Upper lobe of left lung (tissue), 6 donors: ENCODE data around the gene POFUT2. TPM values are rescaled to one million over a fixed set of nuclear protein-coding genes. Genes with fewer than 3 reads are reported as not detected.
A peak's percentile ranks its signal among the peaks of the same experiment; 100 is the strongest.
"Not testable (repeated sequence)": the region's sequence is repeated elsewhere in the genome, so short reads cannot be mapped to it uniquely, and the experiment has no call there.

ENCODE experiments used
- ATAC-seq, 2 donors: fragments of 200-7000 bp; cut with Tn5 transposase; one replicate each; pipeline ENCODE4 v1.9.1; 2022; ENCODE audit warnings: mild to moderate bottlenecking in 2 of 2, moderate library complexity in 2 of 2; ENCODE audit not compliant: low FRiP score in 2 of 2
- DNase-seq, 2 donors: peaks; one replicate each; pipeline ENCODE4 v3.0.0-alpha.2; 2019 to 2020
- H3K27ac ChIP-seq, 4 donors: fragments of 200-600 bp; sonication (generic); one replicate each; pipeline ENCODE4 v1.5.1; 2016 to 2019
- H3K27me3 ChIP-seq, 4 donors: fragments of 200-600 bp; sonication (generic); one replicate each; pipeline ENCODE4 v1.5.1; 2017 to 2019
- H3K36me3 ChIP-seq, 4 donors: fragments of 200-600 bp; sonication (generic); one replicate each; pipeline ENCODE4 v1.5.1; 2016 to 2019
- H3K4me1 ChIP-seq, 4 donors: fragments of 200-600 bp; sonication (generic); one replicate each; pipeline ENCODE4 v1.5.1; 2018 to 2019
- H3K4me3 ChIP-seq, 4 donors: fragments of 200-600 bp; sonication (generic); one replicate each; pipeline ENCODE4 v1.5.1; 2017 to 2019; ENCODE audit warnings: mild to moderate bottlenecking in 2 of 4, moderate library complexity in 1 of 4
- H3K9me3 ChIP-seq, 4 donors: fragments of 200-600 bp; sonication (generic); one replicate each; pipeline ENCODE4 v1.5.1; 2018 to 2019
- CTCF ChIP-seq, 6 experiments: fragments of 450-650 bp in 4 of 6; fragments of 200-600 bp in 2 of 6; sonication (generic) in 2 of 6; IDR thresholded peaks; one replicate each; pipeline ENCODE4 v1.5.1; 2016 to 2019; ENCODE audit warnings: antibody characterized with exemption in 6 of 6
- EP300 ChIP-seq, 4 donors: sonication (generic); formaldehyde crosslinking; IDR thresholded peaks; one replicate each; pipeline ENCODE4 v1.5.1; 2017; ENCODE audit warnings: antibody characterized with exemption in 4 of 4, control low read depth in 2 of 4
- POLR2A ChIP-seq, 4 donors: fragments of 450-650 bp; IDR thresholded peaks; one replicate each; pipeline ENCODE4 v1.5.1; 2016 to 2017; ENCODE audit warnings: antibody characterized with exemption in 4 of 4, mild to moderate bottlenecking in 2 of 4
- POLR2AphosphoS5 ChIP-seq, 2 donors: sonication (generic); formaldehyde crosslinking; IDR thresholded peaks; one replicate each; pipeline ENCODE4 v1.5.1; 2017; ENCODE audit warnings: antibody characterized with exemption in 2 of 2
- WGBS, 2 donors: methylation state at CpG; one replicate each; pipeline ENCODE4 v1.1.5; 2017 to 2018; 5-methylcytosine and 5-hydroxymethylcytosine counted together
- total RNA-seq, 6 donors: library from RNA; depleted of rRNA in 4 of 6; stranded (reverse); fragments of >200 nt in 4 of 6; gene quantifications; one replicate each; pipeline versions ENCODE4 v1.1.0 to v1.2.1, GENCODE V29; 2016 to 2021
- donor health status: DM: no; HTN: no; CAD: no; lungs with moderate emphysema.
- donor health status: DM: no; HTN: yes; CAD: no; lungs with severe emphysema.

POFUT2 gene
- total RNA-seq, 6 donors from 2014 or later, result 19.9 to 89.1 (median 32.5) TPM

DNA sequence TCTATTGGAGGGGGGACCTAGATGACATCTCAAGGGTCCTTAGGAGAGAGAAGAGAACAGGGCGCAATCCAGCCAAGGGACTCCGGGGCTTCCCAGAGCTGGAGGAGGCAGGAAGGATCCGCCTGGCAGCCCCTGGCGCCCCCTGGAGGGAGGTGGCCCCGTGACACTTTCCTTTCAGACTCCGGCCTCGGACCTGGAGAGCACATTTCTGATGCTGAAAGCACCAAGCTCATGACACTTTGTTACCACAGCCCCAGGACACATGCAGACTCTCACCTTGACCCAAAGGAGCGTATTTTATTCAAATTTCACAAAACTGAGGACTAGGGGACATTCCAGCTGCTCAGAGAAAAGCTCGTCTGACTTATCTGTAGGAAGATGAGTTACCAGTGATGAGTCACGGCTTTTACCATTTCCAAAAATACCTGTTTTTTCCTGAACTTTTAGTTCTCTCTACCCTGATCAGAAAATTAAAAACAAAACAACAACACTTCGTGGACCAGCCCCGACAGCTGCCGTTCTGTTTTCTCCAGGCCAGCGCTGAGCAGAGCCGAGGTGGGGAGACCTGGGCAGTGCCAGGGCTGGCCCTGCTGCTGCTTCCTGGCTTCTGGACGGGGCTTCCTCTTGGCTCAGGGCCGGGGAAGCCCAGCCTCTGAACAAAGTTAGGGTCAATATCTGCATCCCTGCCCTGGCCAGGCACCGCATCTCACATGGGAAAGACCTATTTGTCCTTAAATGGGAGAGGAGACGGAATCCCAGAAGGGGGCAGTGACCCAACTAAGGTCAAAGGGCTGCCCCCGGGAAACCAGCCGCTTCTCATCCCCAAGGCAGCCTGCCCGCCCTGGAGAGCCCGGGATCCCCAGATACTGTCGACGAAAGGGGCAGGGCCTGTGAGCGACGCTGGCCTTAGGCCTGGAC lies 21.6 kb upstream of the POFUT2 start:
- H3K4me1 ChIP-seq, result peaks cover 32 to 47% (median 39%) of the 10 kb centered on the region in 4 donors
- peak; percentile 42 to 76 (median 65) for TF ChIP-seq CTCF (IDR thresholded peaks at IDR 0.05)
- peak in 1 of 4 donors; percentile 16 for TF ChIP-seq POLR2A (IDR thresholded peaks at IDR 0.05)
- TF ChIP-seq POLR2AphosphoS5 (IDR thresholded peaks at IDR 0.05), result peak in 1 of 2 donors; percentile 19
- TF ChIP-seq EP300 (IDR thresholded peaks at IDR 0.05), result peak in 1 of 4 donors; percentile 68
- H3K27ac ChIP-seq, result peak overlapping the region; percentile 87 to 96 (median 88)
- WGBS, 2 donors, result 59 to 73% methylated on average over 17 to 27 of the region's 27 CpGs
- no peak overlapping the region for H3K4me3 ChIP-seq
- ATAC-seq, result peak; percentile 60 to 75
- H3K27me3 ChIP-seq, result no peaks in the 10 kb centered on the region
- peak; percentile 73 to 89 for DNase-seq
- no peaks in the 10 kb centered on the region for H3K9me3 ChIP-seq
- no peaks in the 10 kb centered on the region for H3K36me3 ChIP-seq

DNA sequence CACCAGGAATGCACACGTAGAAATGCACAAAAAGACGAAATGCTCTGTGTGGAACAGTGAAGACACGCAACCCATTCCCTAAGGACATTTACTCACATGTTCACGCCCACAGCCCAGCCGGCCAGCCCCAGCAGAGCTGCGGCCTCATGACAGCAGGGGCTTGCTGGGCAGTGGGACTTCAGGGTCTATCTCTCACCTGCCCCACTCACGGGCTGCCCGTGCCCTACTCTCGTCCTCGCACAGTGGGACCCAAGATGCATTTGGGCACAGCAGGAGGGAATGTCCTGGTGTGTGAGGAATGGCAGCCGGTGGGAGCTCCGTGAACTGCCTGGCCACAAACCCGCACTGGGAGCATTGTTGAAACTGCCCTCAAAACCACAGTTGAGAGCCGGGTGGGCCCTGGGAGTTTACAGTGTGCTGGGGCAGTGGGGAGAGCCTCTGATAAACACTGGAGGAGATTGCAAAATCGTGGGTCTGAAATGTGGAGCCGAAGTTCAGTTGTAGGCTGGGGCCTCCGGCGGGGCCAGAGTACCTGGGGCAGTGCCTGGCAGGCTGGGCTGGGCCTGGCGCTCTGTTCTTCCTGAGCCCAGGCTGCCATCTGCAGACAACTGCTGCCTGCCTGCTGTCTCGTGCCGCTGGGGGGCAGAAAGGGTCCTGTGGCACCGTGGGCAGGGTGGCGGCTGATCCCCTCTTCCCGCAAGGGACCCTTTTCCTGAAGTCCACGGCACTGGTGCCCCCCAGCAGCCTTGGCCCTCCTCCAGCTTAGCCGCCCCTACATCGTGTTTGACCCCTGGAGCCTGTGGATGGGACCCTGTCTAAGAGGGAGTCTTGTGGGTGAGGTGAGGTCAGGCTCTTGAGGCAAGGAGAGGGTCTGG lies 20.7 kb upstream of the POFUT2 start:
- Histone ChIP-seq H3K4me1 (peaks cover 32 to 47% (median 39%) of the 10 kb centered on the region in 4 donors), H3K27ac (peak overlapping the region; percentile 87 to 96 (median 88)), H3K9me3 (no peaks in the 10 kb centered on the region), H3K36me3 (no peaks in the 10 kb centered on the region), H3K4me3 (no peak overlapping the region), H3K27me3 (no peaks in the 10 kb centered on the region)
- DNase-seq (peak; percentile 65 to 79), ATAC-seq (peak; percentile 17 to 37)
- TF ChIP-seq POLR2A (IDR thresholded peaks at IDR 0.05) (no peak), POLR2AphosphoS5 (IDR thresholded peaks at IDR 0.05) (no peak), EP300 (IDR thresholded peaks at IDR 0.05) (no peak), CTCF (IDR thresholded peaks at IDR 0.05) (no peak)
- WGBS, 2 donors, result 34 to 56% methylated on average over 25 to 26 of the region's 27 CpGs

DNA sequence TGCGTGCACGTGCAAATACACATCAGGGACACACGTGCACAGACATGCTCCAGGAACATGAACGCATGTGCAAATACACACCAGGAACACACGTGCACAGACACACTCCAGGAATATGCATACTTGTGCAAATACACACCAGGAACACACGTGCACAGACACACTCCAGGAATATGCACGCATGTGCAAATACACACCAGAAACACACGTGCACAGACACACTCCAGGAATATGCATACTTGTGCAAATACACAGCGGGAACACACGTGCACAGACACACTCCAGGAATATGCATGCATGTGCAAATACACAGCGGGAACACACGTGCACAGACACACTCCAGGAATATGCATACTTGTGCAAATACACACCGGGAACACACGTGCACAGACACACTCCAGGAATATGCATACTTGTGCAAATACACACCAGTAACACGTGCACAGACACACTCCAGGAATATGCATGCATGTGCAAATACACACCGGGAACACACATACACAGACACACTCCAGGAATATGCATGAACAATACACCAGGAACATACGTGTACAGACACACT lies 20.0 kb upstream of the POFUT2 start:
- H3K27me3 ChIP-seq, H3K4me3 ChIP-seq, H3K36me3 ChIP-seq, ATAC-seq, DNase-seq, H3K9me3 ChIP-seq: not testable (repeated sequence)
- 79 to 81% methylated on average over 17 of the region's 17 CpGs for WGBS, 2 donors
- peak overlapping the region in 3 of 4 donors; percentile 72 to 96 (median 90) for H3K27ac ChIP-seq
- peaks cover 37 to 53% (median 45%) of the 10 kb centered on the region in 4 donors for H3K4me1 ChIP-seq

DNA sequence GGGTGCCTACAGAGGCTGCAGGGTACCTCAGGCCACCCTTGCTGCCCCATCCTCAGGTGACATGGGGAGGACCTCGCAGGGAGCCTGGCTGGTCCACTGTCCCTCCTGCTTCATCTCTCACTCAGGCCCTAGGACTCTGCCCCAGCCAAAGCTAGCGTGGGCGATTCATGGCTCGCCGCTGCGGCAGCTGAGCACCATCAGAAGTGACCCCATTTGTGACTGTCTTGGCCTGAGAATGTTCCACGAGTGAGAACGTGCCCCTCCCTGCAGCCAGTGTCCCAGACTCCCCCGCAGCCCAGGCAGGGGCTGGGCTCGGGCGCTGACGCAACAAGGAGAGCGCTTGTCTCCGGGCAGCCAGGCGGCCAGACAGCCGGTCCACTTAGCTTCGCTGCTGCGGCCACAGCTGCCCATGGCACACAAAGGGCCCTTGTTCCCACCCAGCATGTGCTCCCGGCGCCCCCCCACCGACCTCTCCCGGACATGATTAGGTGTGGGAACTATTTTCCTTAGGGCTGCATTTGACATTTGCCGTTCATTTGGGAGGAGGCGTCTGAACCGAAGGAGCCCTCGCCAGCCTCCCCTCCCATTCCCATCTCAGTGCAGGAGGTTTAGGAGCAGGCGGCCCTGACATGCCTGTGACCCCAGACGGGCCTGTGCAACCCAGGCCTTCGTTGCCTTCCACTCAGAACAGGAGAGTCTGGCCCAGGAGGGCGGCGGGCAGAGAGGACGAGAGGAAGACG lies 19.3 kb upstream of the POFUT2 start:
- no peaks in the 10 kb centered on the region for H3K9me3 ChIP-seq
- no peak overlapping the region for H3K4me3 ChIP-seq
- peak overlapping the region; percentile 41 to 80 (median 70) for H3K27ac ChIP-seq
- no peaks in the 10 kb centered on the region for H3K27me3 ChIP-seq
- ATAC-seq (peak; percentile 63 to 87), DNase-seq (peak; percentile 67 to 92)
- WGBS, 2 donors, result 71 to 72% methylated on average over 21 to 33 of the region's 33 CpGs
- no peaks in the 10 kb centered on the region for H3K36me3 ChIP-seq
- peak in 1 of 2 donors; percentile 85 for TF ChIP-seq POLR2AphosphoS5 (IDR thresholded peaks at IDR 0.05)
- TF ChIP-seq POLR2A (IDR thresholded peaks at IDR 0.05), result no peak
- TF ChIP-seq CTCF (IDR thresholded peaks at IDR 0.05), result no peak
- peak in 1 of 4 donors; percentile 69 for TF ChIP-seq EP300 (IDR thresholded peaks at IDR 0.05)
- peaks cover 41 to 58% (median 47%) of the 10 kb centered on the region in 4 donors for H3K4me1 ChIP-seq
